Measurements from ENCODE around the gene SORT1. TPM values are rescaled to one million over a fixed set of nuclear protein-coding genes. Genes with fewer than 3 reads are reported as not detected.

The SORT1 gene
- total RNA-seq, 1 experiment from 2014 or later: 47.9 TPM

DNA sequence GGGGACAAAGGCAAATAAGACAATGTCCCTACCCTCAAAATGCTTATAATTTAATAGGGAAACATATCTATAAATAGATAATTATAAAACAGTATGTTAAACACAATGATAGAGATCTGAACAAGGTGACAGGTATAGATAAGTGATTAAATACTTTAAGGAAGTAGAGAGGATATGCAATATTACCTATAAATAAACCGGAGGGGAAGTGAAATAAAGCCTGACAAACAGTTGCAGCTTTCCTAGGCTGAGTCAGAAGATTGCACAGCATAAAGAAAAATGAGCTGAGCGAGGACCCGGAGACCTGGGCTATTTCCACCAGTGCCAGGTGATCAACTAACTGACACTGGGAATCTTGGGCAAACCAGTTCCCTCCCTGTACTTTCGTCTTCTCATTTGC is 103.2 kb downstream of the SORT1 start:
- H3K9me3 Mint-ChIP-seq: no peaks in the 10 kb centered on the region

More for the DNA sequence above, 103.2 kb downstream of the SORT1 start:
- Histone ChIP-seq H4K91ac (ENCODE audit: insufficient read length, low read depth, low read length) (no peak overlapping the region), H3K27me3 (ENCODE audit: insufficient read depth, low read length) (no peaks in the 10 kb centered on the region), H4K8ac (replicated peaks; ENCODE audit: insufficient read length, low read depth, low read length) (no peak overlapping the region), H2BK20ac (ENCODE audit: low read depth, low read length, poor library complexity, severe bottlenecking) (no peak overlapping the region), H3K23ac (ENCODE audit: insufficient read length, low read depth, low read length) (no peak overlapping the region), H3K4me1 (ENCODE audit: insufficient read depth, low read length) (no peaks in the 10 kb centered on the region), H3K18ac (ENCODE audit: insufficient read length, low read depth, low read length) (no peak overlapping the region), H3K9ac (ENCODE audit: extremely low read depth, insufficient read length, low read length) (no peak overlapping the region), H3K4ac (ENCODE audit: low read depth, low read length) (no peak overlapping the region), H2AK5ac (ENCODE audit: insufficient read length, low read length) (no peak overlapping the region), H2BK5ac (ENCODE audit: insufficient read length, low read length) (no peak overlapping the region), H3K56ac (ENCODE audit: insufficient read length, low read depth, low read length) (no peak overlapping the region), H3K14ac (ENCODE audit: insufficient read depth, low read length) (no peak overlapping the region), H3K9me3 (ENCODE audit: control insufficient read depth, low read depth, low read length) (no peaks in the 10 kb centered on the region), H3T11ph (ENCODE audit: low read length) (no peak overlapping the region), H4K20me1 (ENCODE audit: control insufficient read depth, insufficient read depth, insufficient read length) (no peaks in the 10 kb centered on the region), H4K5ac (ENCODE audit: insufficient read length, low read depth, low read length) (no peak overlapping the region), H2BK120ac (ENCODE audit: low read depth, low read length, poor library complexity, severe bottlenecking) (no peak overlapping the region), H2BK12ac (ENCODE audit: insufficient read length, low read depth, low read length) (no peak overlapping the region), H2AFZ (ENCODE audit: low read length) (no peak overlapping the region), H3K79me2 (ENCODE audit: insufficient read depth, low read length) (no peaks in the 10 kb centered on the region), H2BK15ac (ENCODE audit: low read depth, low read length) (no peak overlapping the region), H3K79me1 (ENCODE audit: insufficient read depth, low read depth, low read length, poor library complexity, severe bottlenecking) (no peaks in the 10 kb centered on the region), H3K4me2 (ENCODE audit: insufficient read depth, insufficient read length, low read length) (no peak overlapping the region), H3K23me2 (ENCODE audit: insufficient read length, low read depth, low read length, poor library complexity, severe bottlenecking) (no peaks in the 10 kb centered on the region), H3K27ac (ENCODE audit: insufficient read length, low read depth, low read length) (no peak overlapping the region)
- no peak for DNase-seq
- Mint-ChIP-seq H3K4me1 (peaks cover 12 to 14% of the 10 kb centered on the region in 2 experiments), H3K4me3 (no peak overlapping the region), H3K27ac (no peak overlapping the region), H3K36me3 (ENCODE audit: insufficient read depth in 1 of 3, low read depth in 3 of 3) (no peaks in the 10 kb centered on the region), H3K27me3 (ENCODE audit: low read depth) (peaks cover 3% of the 10 kb centered on the region)
- TF ChIP-seq CTCF (conservative IDR thresholded peaks at IDR 0.05): no peak
- no CpG with 5 or more reads among the region's 4 CpGs for WGBS (ENCODE audit: extremely low coverage, insufficient read length, low lambda C conversion rate)
